ENCODE data around the gene NFIA. TPM values are rescaled to one million over a fixed set of nuclear protein-coding genes. Genes with fewer than 3 reads are reported as not detected.
A peak's percentile ranks its signal among the peaks of the same experiment; 100 is the strongest.

NFIA gene
- total and polyA plus RNA-seq, 9 of the 15 experiments (the other 6 are each of a cell fraction or from before 2014, with no cell fraction given), result 5.3 to 24.9 (median 9.8) TPM

GRCh38 chr1:61453111-61453961 is 371.0 kb downstream of the NFIA start (continued):
- TF ChIP-seq REST (IDR thresholded peaks at IDR 0.05; ENCODE audit: borderline replicate concordance) (peak; percentile 77; the same call in 1 of the 2 replicates), REST (CRISPR knock-in tag; IDR thresholded peaks at IDR 0.05; ENCODE audit: low read depth) (no peak), ZBTB9 (CRISPR knock-in tag; IDR thresholded peaks at IDR 0.05) (no peak), ZNF79 (CRISPR knock-in tag; IDR thresholded peaks at IDR 0.05; ENCODE audit: low read depth) (no peak), ADNP (tag; IDR thresholded peaks at IDR 0.05) (no peak), ZKSCAN1 (IDR thresholded peaks at IDR 0.05; ENCODE audit: low read depth, low read length) (no peak), ZNF408 (CRISPR knock-in tag; IDR thresholded peaks at IDR 0.05; ENCODE audit: low read depth) (no peak), ARID3B (CRISPR knock-in tag; IDR thresholded peaks at IDR 0.05; ENCODE audit: borderline replicate concordance) (no peak), CEBPZ (IDR thresholded peaks at IDR 0.05; ENCODE audit: borderline replicate concordance, low read depth, low read length) (no peak), WHSC1 (IDR thresholded peaks at IDR 0.05; ENCODE audit: low read length) (no peak), ZNF124 (CRISPR knock-in tag; IDR thresholded peaks at IDR 0.05) (no peak), POLR2G (IDR thresholded peaks at IDR 0.05; ENCODE audit: low read depth, low read length) (no peak)
